HCT116 (cell line): ENCODE measurements around the gene PCDHGA4. TPM values are rescaled to one million over a fixed set of nuclear protein-coding genes. Genes with fewer than 3 reads are reported as not detected.

ENCODE experiments used
- ATAC-seq: fragments of 200-7000 bp; cut with Tn5 transposase; 2 replicates; pipeline ENCODE4 v1.9.1; 2020; ENCODE audit warnings: mild to moderate bottlenecking, moderate library complexity
- BruUV-seq: library from RNA; stranded (reverse); fragments of 400-500 nt; replicated peaks from 2 replicates; lab custom pipeline; 2021; lab: Mats Ljungman, UMichigan
- CTCF ChIA-PET: fragments of 300-600 bp; sonication (Branson Sonifier 250); formaldehyde crosslinking; loops from one replicate; lab custom pipeline; 2021; ENCODE audit warnings: antibody characterized with exemption; lab: Charles Lee
- POLR2A ChIA-PET: fragments of 300-600, 350-600 bp; sonication (Branson Sonifier 250); formaldehyde crosslinking; loops from one replicate; lab custom pipeline; 2021; ENCODE audit warnings: antibody characterized with exemption; lab: Charles Lee
- RAD21 ChIA-PET, 2 experiments: fragments of 300-600 bp; sonication (Branson Sonifier 250); formaldehyde crosslinking; loops; one replicate each; lab custom pipeline; 2023; ENCODE audit warnings: low total read pairs in 2 of 2; ENCODE audit not compliant: uncharacterized antibody in 2 of 2, unreplicated experiment in 2 of 2, low non-redundant PET in 1 of 2; lab: Charles Lee
- DNase-seq: peaks from one replicate; pipeline ENCODE4 v3.0.0-alpha.2; 2010; ENCODE audit warnings: low read depth, low spot score
- H2AFZ ChIP-seq: fragments of 200-600 bp; shearing (Covaris generic), sonication (generic); 2 replicates; pipeline ENCODE4 v1.6.1; 2017; ENCODE audit warnings: low read depth, mixed run types, mixed read lengths, antibody characterized with exemption, low read length; ENCODE audit not compliant: poor library complexity, severe bottlenecking
- H3K27ac ChIP-seq: 2 replicates; pipeline ENCODE4 v1.5.1; 2012; ENCODE audit warnings: low read depth, low read length
- H3K27me3 ChIP-seq: fragments of 200-600 bp; sonication (generic); 2 replicates; pipeline ENCODE4 v1.6.1; 2016; ENCODE audit warnings: mixed run types, low read length, mixed read lengths; ENCODE audit not compliant: insufficient read depth
- H3K36me3 ChIP-seq, 2 experiments: fragments of 200-500 bp in 1 of 2; fragments of 200-600 bp in 1 of 2; sonication (Bioruptor generic) in 1 of 2; sonication (generic) in 1 of 2; 2 replicates each; pipeline versions ENCODE4 v1.5.1 to v1.6.1; 2014 to 2016; ENCODE audit warnings: low read length in 2 of 2, inconsistent platforms in 1 of 2, mixed read lengths in 1 of 2, mixed run types in 1 of 2; ENCODE audit not compliant: insufficient read depth in 2 of 2, control insufficient read depth in 1 of 2
- H3K4me1 ChIP-seq, 2 experiments: fragments of 200-600 bp in 1 of 2; sonication (generic) in 1 of 2; 2 replicates each; pipeline versions ENCODE4 v1.5.1 to v1.6.1; 2012 to 2017; ENCODE audit warnings: low read length in 2 of 2, inconsistent platforms in 1 of 2, mild to moderate bottlenecking in 1 of 2, mixed read lengths in 1 of 2, mixed run types in 1 of 2, moderate library complexity in 1 of 2; ENCODE audit not compliant: insufficient read depth in 2 of 2, control insufficient read depth in 1 of 2
- H3K4me2 ChIP-seq: fragments of 200-600 bp; sonication (generic); 2 replicates; pipeline ENCODE4 v1.6.1; 2017; ENCODE audit warnings: mixed run types, low read length, mixed read lengths
- H3K4me3 ChIP-seq, 2 experiments: fragments of 200-600 bp in 1 of 2; sonication (generic) in 1 of 2; replicated peaks in 1 of 2; 2 replicates each; pipeline ENCODE4 v1.5.1; 2011 to 2016; ENCODE audit warnings: low read length in 2 of 2, control low read depth in 1 of 2, low read depth in 1 of 2, mild to moderate bottlenecking in 1 of 2, mixed read lengths in 1 of 2, mixed run types in 1 of 2
- H3K79me2 ChIP-seq: fragments of 200-600 bp; sonication (generic); 2 replicates; pipeline ENCODE4 v1.6.1; 2017; ENCODE audit warnings: mild to moderate bottlenecking, mixed run types, low read length, moderate library complexity, mixed read lengths; ENCODE audit not compliant: insufficient read depth
- H3K9ac ChIP-seq: fragments of 200-600 bp; sonication (generic); 2 replicates; pipeline ENCODE4 v1.6.1; 2016; ENCODE audit warnings: low read length, mixed read lengths
- H3K9me2 ChIP-seq: fragments of 200-600 bp; sonication (generic), shearing (Covaris generic); 2 replicates; pipeline ENCODE4 v1.6.1; 2017; ENCODE audit warnings: mixed run types, mild to moderate bottlenecking, moderate library complexity; ENCODE audit not compliant: insufficient read depth
- H3K9me3 ChIP-seq, 2 experiments: fragments of 200-500 bp in 1 of 2; fragments of 200-600 bp in 1 of 2; sonication (Bioruptor generic) in 1 of 2; sonication (generic) in 1 of 2; 2 replicates each; pipeline ENCODE4 v1.6.1; 2014 to 2017; ENCODE audit warnings: low read length in 2 of 2, mixed read lengths in 2 of 2, inconsistent platforms in 1 of 2, low read depth in 1 of 2, mild to moderate bottlenecking in 1 of 2, mixed run types in 1 of 2, moderate library complexity in 1 of 2; ENCODE audit not compliant: control insufficient read depth in 1 of 2, insufficient read depth in 1 of 2
- H4K20me1 ChIP-seq: fragments of 200-600 bp; sonication (generic), shearing (Covaris generic); 2 replicates; pipeline ENCODE4 v1.6.1; 2017; ENCODE audit warnings: mixed run types, mild to moderate bottlenecking, moderate library complexity; ENCODE audit not compliant: insufficient read depth
- POLR2AphosphoS5 ChIP-seq: IDR thresholded peaks from 2 replicates; pipeline ENCODE4 v1.6.1; 2011; ENCODE audit warnings: mild to moderate bottlenecking, low read depth, low read length, moderate library complexity
- RAD21 ChIP-seq: IDR thresholded peaks from 2 replicates; pipeline ENCODE4 v1.6.1; 2012; ENCODE audit warnings: low read depth, mild to moderate bottlenecking
- SIN3A ChIP-seq: IDR thresholded peaks from 2 replicates; pipeline ENCODE4 v1.6.1; 2012; ENCODE audit warnings: low read depth
- SP1 ChIP-seq: IDR thresholded peaks from 2 replicates; pipeline ENCODE4 v1.6.1; 2012; ENCODE audit warnings: low read depth
- YY1 ChIP-seq: IDR thresholded peaks from 2 replicates; pipeline ENCODE4 v1.6.1; 2011; ENCODE audit warnings: low read length, low read depth, moderate library complexity, mild to moderate bottlenecking; ENCODE audit not compliant: insufficient replicate concordance; ENCODE audit errors: extremely low read depth
- intact Hi-C: fragments of 100-400 bp; cut with micrococcal nuclease; formaldehyde crosslinking; loops from 2 replicates; pipeline ENCODE4 v1.10.0; 2022
- total RNA-seq: library from RNA; stranded (reverse); gene quantifications from one replicate; pipeline ENCODE4 v1.2.1, GENCODE V29; 2021; ENCODE audit not compliant: unreplicated experiment
- TF ChIP-seq, protein P1 (sequence below): IDR thresholded peaks from 2 replicates; pipeline ENCODE4 v1.6.1; 2012
- TF ChIP-seq, protein P2 (sequence below), 3 experiments: fragments of 200-600 bp in 1 of 3; sonication (generic) in 1 of 3; IDR thresholded peaks in 2 of 3; conservative IDR thresholded peaks in 1 of 3; 2 replicates each; pipeline ENCODE4 v1.5.1; 2012 to 2017; ENCODE audit warnings: low read depth in 2 of 3, low read length in 2 of 3, antibody characterized with exemption in 1 of 3, borderline replicate concordance in 1 of 3, control low read depth in 1 of 3, mild to moderate bottlenecking in 1 of 3, mixed read lengths in 1 of 3, mixed run types in 1 of 3, moderate library complexity in 1 of 3; ENCODE audit not compliant: insufficient read depth in 1 of 3

Gene PCDHGA4
- total RNA-seq, 1 experiment from 2014 or later, result not detected

DNA sequence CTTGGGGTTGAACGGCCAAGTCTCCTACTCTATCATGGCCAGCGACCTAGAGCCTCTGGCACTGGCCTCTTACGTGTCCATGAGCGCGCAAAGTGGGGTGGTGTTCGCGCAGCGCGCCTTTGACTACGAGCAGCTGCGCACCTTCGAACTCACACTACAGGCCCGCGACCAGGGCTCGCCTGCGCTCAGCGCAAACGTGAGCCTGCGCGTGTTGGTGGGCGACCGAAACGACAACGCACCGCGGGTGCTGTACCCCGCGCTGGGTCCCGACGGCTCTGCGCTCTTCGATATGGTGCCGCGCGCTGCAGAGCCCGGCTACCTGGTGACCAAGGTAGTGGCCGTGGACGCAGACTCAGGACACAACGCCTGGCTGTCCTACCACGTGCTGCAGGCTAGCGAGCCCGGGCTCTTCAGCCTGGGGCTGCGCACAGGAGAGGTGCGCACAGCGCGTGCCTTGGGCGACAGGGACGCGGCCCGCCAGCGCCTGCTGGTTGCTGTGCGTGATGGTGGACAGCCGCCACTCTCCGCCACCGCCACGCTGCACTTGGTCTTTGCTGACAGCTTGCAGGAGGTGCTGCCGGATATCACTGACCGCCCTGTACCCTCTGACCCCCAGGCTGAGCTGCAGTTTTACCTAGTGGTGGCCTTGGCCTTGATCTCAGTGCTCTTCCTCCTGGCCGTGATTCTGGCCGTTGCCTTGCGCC is 44.9 kb downstream of the PCDHGA4 start (continued):
- TF ChIP-seq, protein P1, sequence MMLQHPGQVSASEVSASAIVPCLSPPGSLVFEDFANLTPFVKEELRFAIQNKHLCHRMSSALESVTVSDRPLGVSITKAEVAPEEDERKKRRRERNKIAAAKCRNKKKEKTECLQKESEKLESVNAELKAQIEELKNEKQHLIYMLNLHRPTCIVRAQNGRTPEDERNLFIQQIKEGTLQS, result no peak
- TF ChIP-seq YY1 (no peak), POLR2AphosphoS5 (no peak), SP1 (no peak), RAD21 (no peak), SIN3A (no peak)

DNA sequence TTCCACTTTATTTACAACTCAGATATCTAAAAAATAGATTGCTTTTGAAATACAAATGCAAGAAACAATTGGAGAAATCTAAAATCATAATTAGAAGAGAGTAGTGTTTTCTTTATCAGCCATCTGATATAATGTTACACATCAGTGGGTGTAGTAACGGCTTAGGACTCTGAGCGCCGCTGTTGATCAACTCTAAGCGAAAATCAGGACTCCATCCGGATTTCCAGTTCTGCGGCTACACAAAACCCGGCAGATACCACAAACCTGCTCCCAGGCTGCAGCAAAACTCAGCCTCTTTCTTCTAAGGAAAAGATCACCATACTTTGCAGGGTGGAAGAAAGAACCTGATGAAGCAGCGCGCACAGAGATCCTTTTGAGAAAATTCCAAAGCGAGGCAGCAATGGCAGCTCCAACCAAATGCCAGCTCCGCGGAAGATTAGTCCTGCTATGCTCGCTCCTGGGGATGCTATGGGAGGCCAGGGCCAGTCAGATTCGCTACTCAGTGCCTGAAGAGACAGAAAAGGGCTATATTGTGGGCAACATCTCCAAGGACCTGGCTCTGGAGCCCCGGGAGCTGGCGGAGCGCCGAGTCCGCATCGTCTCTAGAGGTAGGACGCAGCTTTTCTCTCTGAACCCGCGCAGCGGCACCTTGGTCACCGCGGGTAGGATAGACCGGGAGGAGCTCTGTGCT is 47.9 kb downstream of the PCDHGA4 start, which contains the start of gene PCDHGA9:
TSS of gene PCDHGA9 (plus strand) at position 226 of the 691 bp plus-strand sequence. CDS start at position 401, 175 bp downstream.
- H2AFZ ChIP-seq, result no peak within 1 kb of the TSS
- ATAC-seq (peak; percentile 63; the same call in 1 of the 2 replicates), DNase-seq (peak; percentile 7)
- H3K4me2 ChIP-seq, result no peak within 1 kb of the TSS; the same call in 1 of the 2 replicates
- H3K27ac ChIP-seq, result no peak within 1 kb of the TSS
- RAD21 ChIA-PET, result no interaction called here
- H3K9me3 ChIP-seq, result no peaks in the 10 kb centered on the region; a peak in 1 of 4 replicates
- intact Hi-C loops, result no loop called here
- H3K9ac ChIP-seq, result no peak within 1 kb of the TSS
- H4K20me1 ChIP-seq, result no peaks in the 10 kb centered on the region
- no peak within 1 kb of the TSS for H3K4me3 ChIP-seq
- no peaks in the 10 kb centered on the region for H3K9me2 ChIP-seq
- H3K4me1 ChIP-seq, result no peaks in the 10 kb centered on the region
- POLR2A ChIA-PET, result no interaction called here
- TF ChIP-seq, protein P2, sequence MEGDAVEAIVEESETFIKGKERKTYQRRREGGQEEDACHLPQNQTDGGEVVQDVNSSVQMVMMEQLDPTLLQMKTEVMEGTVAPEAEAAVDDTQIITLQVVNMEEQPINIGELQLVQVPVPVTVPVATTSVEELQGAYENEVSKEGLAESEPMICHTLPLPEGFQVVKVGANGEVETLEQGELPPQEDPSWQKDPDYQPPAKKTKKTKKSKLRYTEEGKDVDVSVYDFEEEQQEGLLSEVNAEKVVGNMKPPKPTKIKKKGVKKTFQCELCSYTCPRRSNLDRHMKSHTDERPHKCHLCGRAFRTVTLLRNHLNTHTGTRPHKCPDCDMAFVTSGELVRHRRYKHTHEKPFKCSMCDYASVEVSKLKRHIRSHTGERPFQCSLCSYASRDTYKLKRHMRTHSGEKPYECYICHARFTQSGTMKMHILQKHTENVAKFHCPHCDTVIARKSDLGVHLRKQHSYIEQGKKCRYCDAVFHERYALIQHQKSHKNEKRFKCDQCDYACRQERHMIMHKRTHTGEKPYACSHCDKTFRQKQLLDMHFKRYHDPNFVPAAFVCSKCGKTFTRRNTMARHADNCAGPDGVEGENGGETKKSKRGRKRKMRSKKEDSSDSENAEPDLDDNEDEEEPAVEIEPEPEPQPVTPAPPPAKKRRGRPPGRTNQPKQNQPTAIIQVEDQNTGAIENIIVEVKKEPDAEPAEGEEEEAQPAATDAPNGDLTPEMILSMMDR (IDR thresholded peaks at IDR 0.05 in 2 of 3, conservative IDR thresholded peaks at IDR 0.05 in 1 of 3; ENCODE audit: borderline replicate concordance in 1 of 3, insufficient read depth in 1 of 3, low read depth in 2 of 3, low read length in 2 of 3), result peak; percentile 47 to 62 (median 57); a peak in 5 of 6 replicates
- TF ChIP-seq SP1 (no peak), RAD21 (peak; percentile 71)
- H3K36me3 ChIP-seq, result no peaks in the 10 kb centered on the region
- no TSS peak for BruUV-seq
- H3K27me3 ChIP-seq, result no peaks in the 10 kb centered on the region
- CTCF ChIA-PET, result interaction anchor here (0.7 kb wide), 1 partner anchor 83 kb away, joined by 3 read pairs; the partner anchor contains the start of gene TAF7
- no peaks in the 10 kb centered on the region for H3K79me2 ChIP-seq
